Pancreas (tissue), 10 donors: Measurements from ENCODE around the gene CTSL. TPM values are rescaled to one million over a fixed set of nuclear protein-coding genes. Genes with fewer than 3 reads are reported as not detected.

Experiments
- ATAC-seq, 4 donors: fragments of 200-7000 bp; cut with Tn5 transposase; one replicate each; pipeline versions ENCODE4 v1.8.0 to v1.9.1; 2020; ENCODE audit warnings: mild to moderate bottlenecking in 4 of 4, moderate library complexity in 4 of 4
- DNase-seq, 6 donors: peaks; one replicate each; pipeline ENCODE4 v3.0.0-alpha.2; 2020
- FAIRE-seq: peaks from 2 replicates; lab custom pipeline; 2012; peaks lifted over from hg19 to GRCh38; lab: Jason Lieb, UNC
- H3K27ac ChIP-seq, 4 donors: fragments of 200-600 bp; sonication (generic); 1 replicate in 3 of 4; 2 replicates in 1 of 4; pipeline versions ENCODE4 v1.5.0 to v1.8.0; 2020
- H3K27me3 ChIP-seq, 4 donors: fragments of 200-600 bp; one replicate each; pipeline ENCODE4 v1.8.0; 2021
- H3K36me3 ChIP-seq, 3 donors: fragments of 200-600 bp; sonication (generic) in 1 of 3; one replicate each; pipeline versions ENCODE4 v1.5.0 to v1.8.0; 2020 to 2021
- H3K4me1 ChIP-seq, 3 donors: fragments of 200-600 bp; one replicate each; pipeline ENCODE4 v1.8.0; 2021
- H3K4me3 ChIP-seq, 4 donors: fragments of 200-600 bp; sonication (generic) in 2 of 4; one replicate each; pipeline versions ENCODE4 v1.5.0 to v1.8.0; 2020 to 2021
- H3K9me3 ChIP-seq, 4 donors: fragments of 200-600 bp; one replicate each; pipeline ENCODE4 v1.8.0; 2021
- CTCF ChIP-seq, 4 donors: fragments of 200-600 bp; sonication (generic) in 3 of 4; IDR thresholded peaks; one replicate each; pipeline versions ENCODE4 v1.5.0 to v1.8.0; 2021; ENCODE audit warnings: antibody characterized with exemption in 4 of 4
- WGBS, 2 donors: extraction: QIAGEN DNeasy Blood & Tissue Kit; methylation state at CpG; one replicate each; pipeline ENCODE4 v1.1.7; 2013; 5-methylcytosine and 5-hydroxymethylcytosine counted together
- intact Hi-C, 3 donors: fragments of 100-400 bp; cut with DNase I; formaldehyde crosslinking; loops; one replicate each; pipeline versions ENCODE4 v1.11.1 to v1.14.2; 2022
- polyA plus RNA-seq, 2 donors: library from polyadenylated mRNA; stranded (reverse); fragments of 200-250 nt; gene quantifications; one replicate each; pipeline ENCODE4 v1.2.3, GENCODE V29; 2013
- total RNA-seq, 6 donors: library from RNA; stranded (reverse); fragmentation: NEBNext Ultra II Directional in 4 of 6; extraction: Animal tissue kit (Norgen Biotek cat#: 25700) in 4 of 6; gene quantifications; one replicate each; pipeline versions ENCODE4 v1.2.1 to v1.2.4, GENCODE V29; 2021 to 2023
- donor health status: healthy with polysubstance abuse.
- donor health status: DM: no; HTN: no; CAD: no; lungs with moderate emphysema.
- donor health status: DM: no; HTN: no; CAD: no.
- donor health status: control.
- donor health status: control.
- donor health status: Bipolar disorder and iron deficiency.
- donor health status: DM: yes; HTN: yes; CAD: no.
- donor health status: DM: no; HTN: no; CAD: no.
- donor health status: DM: no; HTN: no; CAD: no.
- donor health status: DM: yes; HTN: yes; CAD: no.

CTSL gene
- total and polyA plus RNA-seq, 8 donors: 33.8 to 67.7 (median 42.6) TPM

- H3K36me3 ChIP-seq: peaks cover 3 to 36% (median 4%) of the 10 kb centered on the region in 3 donors
These were observed 26.1 kb upstream of the CTSL start for GRCh38 chr9:87699835-87700234.

GRCh38 chr9:87701491-87701890, 24.4 kb upstream of the CTSL start:
- H3K36me3 ChIP-seq: peaks cover 4 to 38% (median 9%) of the 10 kb centered on the region in 3 donors
- no peak for FAIRE-seq
- no peak for ATAC-seq

More at GRCh38 chr9:87699835-87700234, 26.1 kb upstream of the CTSL start:
- no peaks in the 10 kb centered on the region for H3K9me3 ChIP-seq
- H3K4me1 ChIP-seq: peaks cover 5 to 14% (median 7%) of the 10 kb centered on the region in 3 donors
- intact Hi-C loops: no loop called here
- TF ChIP-seq CTCF (IDR thresholded peaks at IDR 0.05): no peak
- no peaks in the 10 kb centered on the region for H3K27me3 ChIP-seq
- FAIRE-seq: no peak
- no peak overlapping the region for H3K4me3 ChIP-seq
- H3K27ac ChIP-seq: no peak overlapping the region
- no peak for DNase-seq
- ATAC-seq: no peak
- 96 to 97% methylated on average over 4 of the region's 4 CpGs for WGBS, 2 donors

GRCh38 chr9:87701931-87702421, 23.9 kb upstream of the CTSL start:
- no peak for FAIRE-seq
- ATAC-seq: no peak
- TF ChIP-seq CTCF (IDR thresholded peaks at IDR 0.05): no peak
- WGBS, 2 donors: 94% methylated on average over 6 of the region's 6 CpGs
- no peak for DNase-seq
- no peak overlapping the region for H3K27ac ChIP-seq
- H3K9me3 ChIP-seq: no peaks in the 10 kb centered on the region
- peaks cover 5 to 14% (median 7%) of the 10 kb centered on the region in 3 donors for H3K4me1 ChIP-seq
- intact Hi-C loops: no loop called here
- H3K36me3 ChIP-seq: peaks cover 4 to 38% (median 13%) of the 10 kb centered on the region in 3 donors
- no peak overlapping the region for H3K4me3 ChIP-seq
- no peaks in the 10 kb centered on the region for H3K27me3 ChIP-seq

More at GRCh38 chr9:87701491-87701890, 24.4 kb upstream of the CTSL start:
- Histone ChIP-seq H3K4me3 (no peak overlapping the region), H3K27me3 (no peaks in the 10 kb centered on the region), H3K9me3 (no peaks in the 10 kb centered on the region), H3K4me1 (peaks cover 5 to 14% (median 7%) of the 10 kb centered on the region in 3 donors), H3K27ac (no peak overlapping the region)
- intact Hi-C loops: no loop called here
- 97% methylated on average over 9 of the region's 9 CpGs for WGBS, 2 donors
- no peak for DNase-seq
- TF ChIP-seq CTCF (IDR thresholded peaks at IDR 0.05): no peak

- Histone ChIP-seq H3K27me3 (no peaks in the 10 kb centered on the region), H3K4me3 (no peak overlapping the region), H3K4me1 (peaks cover 5 to 14% (median 7%) of the 10 kb centered on the region in 3 donors), H3K9me3 (no peaks in the 10 kb centered on the region), H3K27ac (peak overlapping the region in 1 of 4 donors; percentile 44), H3K36me3 (peaks cover 10 to 36% (median 19%) of the 10 kb centered on the region in 3 donors)
- DNase-seq (peak in 1 of 6 donors; percentile 41), ATAC-seq (peak in 1 of 4 donors; percentile 24), FAIRE-seq (no peak)
- 94 to 96% methylated on average over 9 of the region's 9 CpGs for WGBS, 2 donors
- TF ChIP-seq CTCF (IDR thresholded peaks at IDR 0.05): no peak
- intact Hi-C loops: no loop called here
These were observed 23.0 kb upstream of the CTSL start for GRCh38 chr9:87702921-87703320.

- ATAC-seq (peak; percentile 87 to 91 (median 88)), DNase-seq (peak in 4 of 6 donors; percentile 37 to 77 (median 58)), FAIRE-seq (no peak)
- intact Hi-C loops: no loop called here
- Histone ChIP-seq H3K4me3 (no peak overlapping the region), H3K27ac (peak overlapping the region in 1 of 4 donors; percentile 44), H3K4me1 (peaks cover 5 to 14% (median 7%) of the 10 kb centered on the region in 3 donors), H3K9me3 (no peaks in the 10 kb centered on the region), H3K36me3 (peaks cover 10 to 42% (median 19%) of the 10 kb centered on the region in 3 donors), H3K27me3 (no peaks in the 10 kb centered on the region)
- TF ChIP-seq CTCF (IDR thresholded peaks at IDR 0.05): no peak
- 55 to 62% methylated on average over 7 of the region's 7 CpGs for WGBS, 2 donors
These were observed 22.2 kb upstream of the CTSL start for GRCh38 chr9:87703636-87704276.
